Spleen (tissue), 11 donors: ENCODE results near the gene RNF128. TPM values are rescaled to one million over a fixed set of nuclear protein-coding genes. Genes with fewer than 3 reads are reported as not detected.
"Not testable (repeated sequence)": the region's sequence is repeated elsewhere in the genome, so short reads cannot be mapped to it uniquely, and the experiment has no call there.

Source experiments
- DNase-seq: peaks from one replicate; pipeline ENCODE4 v3.0.0-alpha.2; 2020
- H3K27ac ChIP-seq, 8 donors: fragments of 200-600 bp; sonication (generic) in 7 of 8; 1 replicate in 4 of 8; 2 replicates in 4 of 8; pipeline versions ENCODE4 v1.5.0 to v1.8.0; 2016 to 2021; ENCODE audit warnings: inconsistent platforms in 4 of 8, mild to moderate bottlenecking in 4 of 8, moderate library complexity in 1 of 8
- H3K27me3 ChIP-seq, 7 donors: fragments of 200-600 bp; sonication (generic) in 6 of 7; replicated peaks in 1 of 7; 1 replicate in 4 of 7; 2 replicates in 3 of 7; pipeline versions ENCODE4 v1.5.0 to v1.8.0; 2016 to 2021; ENCODE audit warnings: inconsistent platforms in 3 of 7, mild to moderate bottlenecking in 1 of 7
- H3K36me3 ChIP-seq, 6 donors: fragments of 200-600 bp; sonication (generic) in 5 of 6; 1 replicate in 4 of 6; 2 replicates in 2 of 6; pipeline versions ENCODE4 v1.5.0 to v1.8.0; 2016 to 2021; ENCODE audit warnings: inconsistent platforms in 2 of 6
- H3K4me1 ChIP-seq, 6 donors: fragments of 200-600 bp; sonication (generic) in 5 of 6; 1 replicate in 3 of 6; 2 replicates in 3 of 6; pipeline versions ENCODE4 v1.5.0 to v1.8.0; 2016 to 2021; ENCODE audit warnings: inconsistent platforms in 3 of 6
- H3K4me3 ChIP-seq, 8 donors: fragments of 200-600 bp; sonication (generic) in 7 of 8; 1 replicate in 4 of 8; 2 replicates in 4 of 8; pipeline versions ENCODE4 v1.5.0 to v1.8.0; 2016 to 2021; ENCODE audit warnings: inconsistent platforms in 4 of 8, mild to moderate bottlenecking in 4 of 8, moderate library complexity in 2 of 8
- H3K9me3 ChIP-seq, 8 donors: fragments of 200-600 bp; sonication (generic) in 7 of 8; 1 replicate in 4 of 8; 2 replicates in 4 of 8; pipeline versions ENCODE4 v1.5.0 to v1.8.0; 2016 to 2021; ENCODE audit warnings: inconsistent platforms in 4 of 8
- CTCF ChIP-seq, 11 experiments: fragments of 200-600 bp in 7 of 11; fragments of 450-650 bp in 4 of 11; sonication (generic) in 4 of 11; IDR thresholded peaks in 8 of 11; conservative IDR thresholded peaks in 3 of 11; 1 replicate in 7 of 11; 2 replicates in 4 of 11; pipeline versions ENCODE4 v1.4.0 to v1.8.0; 2016 to 2021; ENCODE audit warnings: antibody characterized with exemption in 11 of 11, inconsistent platforms in 4 of 11, mild to moderate bottlenecking in 1 of 11
- POLR2A ChIP-seq, 3 donors: fragments of 450-650 bp; IDR thresholded peaks; one replicate each; pipeline ENCODE4 v1.5.1; 2017; ENCODE audit warnings: antibody characterized with exemption in 3 of 3, mild to moderate bottlenecking in 1 of 3
- POLR2AphosphoS5 ChIP-seq, 3 donors: sonication (generic); formaldehyde crosslinking; IDR thresholded peaks; one replicate each; pipeline ENCODE4 v1.5.1; 2017; ENCODE audit warnings: antibody characterized with exemption in 3 of 3
- WGBS, 5 donors: extraction: QIAGEN DNeasy Blood & Tissue Kit in 3 of 5; methylation state at CpG; one replicate each; pipeline versions ENCODE4 v1.1.5 to v1.1.7; 2013 to 2018; 5-methylcytosine and 5-hydroxymethylcytosine counted together
- intact Hi-C: fragments of 100-400 bp; cut with DNase I; formaldehyde crosslinking; loops from one replicate; pipeline ENCODE4 v1.15.0; 2023; ENCODE audit warnings: low total_unique reads
- polyA plus RNA-seq, 3 donors: library from polyadenylated mRNA; stranded (reverse); fragments of 200-250 nt; gene quantifications; one replicate each; pipeline ENCODE4 v1.2.1, GENCODE V29; 2013
- total RNA-seq, 7 donors: library from RNA; depleted of rRNA in 3 of 7; stranded (reverse); fragments of >200 nt in 3 of 7; fragmentation: NEBNext Ultra II Directional in 4 of 7; extraction: Animal tissue kit (Norgen Biotek cat#: 25700) in 4 of 7; gene quantifications; one replicate each; pipeline versions ENCODE4 v1.1.0 to v1.2.1, GENCODE V29; 2016 to 2021
- donor health status: healthy with polysubstance abuse.
- donor health status: DM: no; HTN: no; CAD: no; lungs with moderate emphysema.
- donor health status: DM: no; HTN: no; CAD: no.
- donor health status: Bipolar disorder and iron deficiency.
- donor health status: healthy.
- donor health status: DM: no; HTN: no; CAD: no.
- donor health status: DM: yes; HTN: yes; CAD: no.

RNF128 gene
- total and polyA plus RNA-seq, 10 donors = 0.10 to 0.60 TPM; not detected in 8

GRCh38 chrX:106752101-106752678 is 25.7 kb downstream of the RNF128 start:
- H3K27ac ChIP-seq = no peak overlapping the region
- no peaks in the 10 kb centered on the region for H3K4me1 ChIP-seq
- TF ChIP-seq POLR2A (IDR thresholded peaks at IDR 0.05) (no peak), CTCF (IDR thresholded peaks at IDR 0.05 in 8 of 11, conservative IDR thresholded peaks at IDR 0.05 in 3 of 11) (no peak), POLR2AphosphoS5 (IDR thresholded peaks at IDR 0.05) (no peak)
- 56 to 84% (median 80%) methylated on average over 1 of the region's 1 CpG for WGBS, 5 donors
- intact Hi-C loops = no loop called here
- peaks cover 0 to 9% (median 3%) of the 10 kb centered on the region in 8 donors for H3K9me3 ChIP-seq
- no peaks in the 10 kb centered on the region for H3K36me3 ChIP-seq
- no peak for DNase-seq
- H3K27me3 ChIP-seq = peaks cover 0 to 12% (median 0%) of the 10 kb centered on the region in 7 donors
- H3K4me3 ChIP-seq = no peak overlapping the region

GRCh38 chrX:106769288-106769687 is 42.8 kb downstream of the RNF128 start:
- H3K36me3 ChIP-seq, DNase-seq, H3K27ac ChIP-seq, intact Hi-C loops, H3K9me3 ChIP-seq, H3K4me3 ChIP-seq, H3K4me1 ChIP-seq, H3K27me3 ChIP-seq: not testable (repeated sequence)
- WGBS, 5 donors = 52 to 76% (median 67%) methylated on average over 1 of the region's 1 CpG

- H3K27me3 ChIP-seq = peaks cover 0 to 8% (median 0%) of the 10 kb centered on the region in 7 donors
- H3K4me1 ChIP-seq = no peaks in the 10 kb centered on the region
- H3K27ac ChIP-seq = no peak overlapping the region
- 56 to 95% (median 78%) methylated on average over 2 of the region's 2 CpGs for WGBS, 5 donors
- TF ChIP-seq POLR2A (IDR thresholded peaks at IDR 0.05) = no peak
- TF ChIP-seq POLR2AphosphoS5 (IDR thresholded peaks at IDR 0.05) = no peak
- no peak for TF ChIP-seq CTCF (IDR thresholded peaks at IDR 0.05 in 8 of 11, conservative IDR thresholded peaks at IDR 0.05 in 3 of 11)
- no peak for DNase-seq
- H3K4me3 ChIP-seq = no peak overlapping the region
- H3K36me3 ChIP-seq = no peaks in the 10 kb centered on the region
- H3K9me3 ChIP-seq = no peaks in the 10 kb centered on the region
- intact Hi-C loops = no loop called here
Measured at GRCh38 chrX:106774981-106775380, 48.5 kb downstream of the RNF128 start.

- 35 to 73% (median 60%) methylated on average over 2 of the region's 2 CpGs for WGBS, 5 donors
- Histone ChIP-seq H3K27ac (no peak overlapping the region), H3K36me3 (no peaks in the 10 kb centered on the region), H3K4me1 (no peaks in the 10 kb centered on the region), H3K9me3 (no peaks in the 10 kb centered on the region), H3K27me3 (peaks cover 0 to 18% (median 0%) of the 10 kb centered on the region in 7 donors), H3K4me3 (no peak overlapping the region)
- intact Hi-C loops = no loop called here
- no peak for DNase-seq
- no peak for TF ChIP-seq POLR2AphosphoS5 (IDR thresholded peaks at IDR 0.05)
- TF ChIP-seq CTCF (IDR thresholded peaks at IDR 0.05 in 8 of 11, conservative IDR thresholded peaks at IDR 0.05 in 3 of 11) = no peak
- TF ChIP-seq POLR2A (IDR thresholded peaks at IDR 0.05) = no peak
Measured at GRCh38 chrX:106780264-106780663, 53.8 kb downstream of the RNF128 start.
